SH-SY5Y (cell line): ENCODE results near the gene DCBLD2.

ENCODE experiments used
- GATA2 ChIP-seq: IDR thresholded peaks from 2 replicates; pipeline ENCODE4 v1.6.1; 2011; ENCODE audit warnings: mild to moderate bottlenecking, low read depth, low read length
- GATA3 ChIP-seq: IDR thresholded peaks from 2 replicates; pipeline ENCODE4 v1.6.1; 2011; ENCODE audit warnings: low read depth, mild to moderate bottlenecking, low read length, moderate library complexity

- TF ChIP-seq GATA2: no peak
- no peak for TF ChIP-seq GATA3
Measured at GRCh38 chr3:98778383-98778782, 123.1 kb downstream of the DCBLD2 start.
